ENCODE measurements around the gene FPGS.

Gene FPGS

GRCh38 chr9:127771570-127772189 lies 31.0 kb upstream of the FPGS start:
- no peak for TF ChIP-seq CTCF (IDR thresholded peaks at IDR 0.05; ENCODE audit: control insufficient read depth, extremely low read depth, insufficient read depth)

GRCh38 chr9:127772603-127773002 lies 30.1 kb upstream of the FPGS start:
- DNase-seq (ENCODE audit: low read depth) = no peak
- TF ChIP-seq CTCF (IDR thresholded peaks at IDR 0.05; ENCODE audit: control insufficient read depth, extremely low read depth, insufficient read depth) = no peak
- no peak overlapping the region for H3K4me3 ChIP-seq (ENCODE audit: low read depth, low read length)

More at GRCh38 chr9:127771570-127772189, 31.0 kb upstream of the FPGS start:
- peak overlapping the region; percentile 47 for H3K4me3 ChIP-seq (ENCODE audit: low read depth, low read length)
- DNase-seq (ENCODE audit: low read depth) = no peak

GRCh38 chr9:127773272-127773671 lies 29.4 kb upstream of the FPGS start:
- DNase-seq (ENCODE audit: low read depth) = no peak
- no peak for TF ChIP-seq CTCF (IDR thresholded peaks at IDR 0.05; ENCODE audit: control insufficient read depth, extremely low read depth, insufficient read depth)
- H3K4me3 ChIP-seq (ENCODE audit: low read depth, low read length) = no peak overlapping the region

GRCh38 chr9:127773981-127774380 lies 28.7 kb upstream of the FPGS start:
- no peak for DNase-seq (ENCODE audit: low read depth)
- H3K4me3 ChIP-seq (ENCODE audit: low read depth, low read length) = no peak overlapping the region
- no peak for TF ChIP-seq CTCF (IDR thresholded peaks at IDR 0.05; ENCODE audit: control insufficient read depth, extremely low read depth, insufficient read depth)

- no peak for TF ChIP-seq CTCF (IDR thresholded peaks at IDR 0.05; ENCODE audit: control insufficient read depth, extremely low read depth, insufficient read depth)
- no peak overlapping the region for H3K4me3 ChIP-seq (ENCODE audit: low read depth, low read length)
- DNase-seq (ENCODE audit: low read depth) = no peak
Measured at GRCh38 chr9:127776195-127776923, 26.3 kb upstream of the FPGS start.

- no peak for TF ChIP-seq CTCF (IDR thresholded peaks at IDR 0.05; ENCODE audit: control insufficient read depth, extremely low read depth, insufficient read depth)
- no peak for DNase-seq (ENCODE audit: low read depth)
- H3K4me3 ChIP-seq (ENCODE audit: low read depth, low read length) = no peak overlapping the region
Measured at GRCh38 chr9:127776924-127777289, 25.8 kb upstream of the FPGS start.
